Astrocyte (in vitro differentiated cells and primary cell): Measurements from ENCODE around the gene DIO1. TPM values are rescaled to one million over a fixed set of nuclear protein-coding genes. Genes with fewer than 3 reads are reported as not detected.

Experiments used
- DNase-seq: peaks from one replicate; pipeline ENCODE4 v3.0.0-alpha.2; 2010; ENCODE audit warnings: low read depth
- FAIRE-seq: peaks from 2 replicates; lab custom pipeline; 2011; peaks lifted over from hg19 to GRCh38; lab: Jason Lieb, UNC
- H2AFZ ChIP-seq: 2 replicates; pipeline ENCODE4 v1.6.0; 2012; ENCODE audit warnings: low read depth, low read length, inconsistent platforms
- H3K27ac ChIP-seq: 2 replicates; pipeline ENCODE4 v1.5.1; 2011; ENCODE audit warnings: low read depth, low read length, inconsistent platforms
- H3K27me3 ChIP-seq: 2 replicates; pipeline ENCODE4 v1.6.0; 2011; ENCODE audit warnings: low read length, inconsistent platforms; ENCODE audit not compliant: insufficient read depth
- H3K36me3 ChIP-seq: 2 replicates; pipeline ENCODE4 v1.5.1; 2011; ENCODE audit warnings: low read length, inconsistent platforms; ENCODE audit not compliant: insufficient read depth
- H3K4me1 ChIP-seq: 2 replicates; pipeline ENCODE4 v1.5.1; 2011; ENCODE audit warnings: low read length, inconsistent platforms; ENCODE audit not compliant: insufficient read depth
- H3K4me2 ChIP-seq: 2 replicates; pipeline ENCODE4 v1.6.0; 2012; ENCODE audit warnings: low read length, inconsistent platforms
- H3K4me3 ChIP-seq: 2 replicates; pipeline ENCODE4 v1.5.1; 2011; ENCODE audit warnings: low read depth, mild to moderate bottlenecking, low read length, inconsistent platforms; ENCODE audit not compliant: insufficient read depth
- H3K79me2 ChIP-seq: 2 replicates; pipeline ENCODE4 v1.6.0; 2012; ENCODE audit warnings: mild to moderate bottlenecking, low read length, inconsistent platforms; ENCODE audit not compliant: insufficient read depth
- H3K9ac ChIP-seq: 2 replicates; pipeline ENCODE4 v1.6.0; 2012; ENCODE audit warnings: mild to moderate bottlenecking, low read length, inconsistent platforms
- H3K9me3 ChIP-seq: 2 replicates; pipeline ENCODE4 v1.5.1; 2012; ENCODE audit warnings: low read depth, mild to moderate bottlenecking, low read length, inconsistent platforms; ENCODE audit not compliant: insufficient read depth
- H4K20me1 ChIP-seq: 2 replicates; pipeline ENCODE4 v1.6.0; 2012; ENCODE audit warnings: low read length, inconsistent platforms; ENCODE audit not compliant: insufficient read depth
- H3K27ac Mint-ChIP-seq: one replicate; pipeline ENCODE4 v1.8.0; 2021; ENCODE audit warnings: mild to moderate bottlenecking, mixed read lengths; ENCODE audit not compliant: unreplicated experiment
- H3K27me3 Mint-ChIP-seq: one replicate; pipeline ENCODE4 v1.8.0; 2021; ENCODE audit warnings: low read depth, mixed read lengths; ENCODE audit not compliant: unreplicated experiment
- H3K36me3 Mint-ChIP-seq: one replicate; pipeline ENCODE4 v1.8.0; 2021; ENCODE audit warnings: low read depth, mixed read lengths; ENCODE audit not compliant: unreplicated experiment
- H3K4me1 Mint-ChIP-seq: one replicate; pipeline ENCODE4 v1.8.0; 2021; ENCODE audit warnings: low read depth, mixed read lengths; ENCODE audit not compliant: unreplicated experiment
- H3K4me3 Mint-ChIP-seq: one replicate; pipeline ENCODE4 v1.8.0; 2021; ENCODE audit warnings: mild to moderate bottlenecking, moderate library complexity, mixed read lengths; ENCODE audit not compliant: unreplicated experiment
- H3K9me3 Mint-ChIP-seq: one replicate; pipeline ENCODE4 v1.8.0; 2021; ENCODE audit warnings: mild to moderate bottlenecking, mixed read lengths; ENCODE audit not compliant: unreplicated experiment
- CTCF ChIP-seq: IDR thresholded peaks from 2 replicates; pipeline ENCODE4 v1.5.1; 2011; ENCODE audit warnings: low read depth, mild to moderate bottlenecking, inconsistent platforms, low read length, moderate library complexity; ENCODE audit not compliant: insufficient read depth
- EZH2 ChIP-seq: IDR thresholded peaks from 2 replicates; pipeline ENCODE4 v1.6.1; 2012; ENCODE audit warnings: mild to moderate bottlenecking, low read length, inconsistent platforms; ENCODE audit not compliant: insufficient read depth
- total RNA-seq: library from RNA; stranded (reverse); gene quantifications from 2 replicates; pipeline ENCODE4 v1.2.1, GENCODE V29; 2021

Gene DIO1
- total RNA-seq, 1 donor from 2014 or later = not detected

- Mint-ChIP-seq H3K36me3 (peaks cover 2% of the 10 kb centered on the region), H3K27me3 (no peaks in the 10 kb centered on the region), H3K4me1 (peaks cover 14% of the 10 kb centered on the region), H3K9me3 (no peaks in the 10 kb centered on the region), H3K4me3 (no peak overlapping the region), H3K27ac (no peak overlapping the region)
- Histone ChIP-seq H2AFZ (no peak overlapping the region), H4K20me1 (peaks cover 18% of the 10 kb centered on the region), H3K4me1 (peaks cover 15% of the 10 kb centered on the region), H3K36me3 (no peaks in the 10 kb centered on the region), H3K27me3 (no peaks in the 10 kb centered on the region), H3K79me2 (peaks cover 47% of the 10 kb centered on the region), H3K4me3 (no peak overlapping the region), H3K9ac (no peak overlapping the region), H3K4me2 (no peak overlapping the region), H3K9me3 (no peaks in the 10 kb centered on the region), H3K27ac (no peak overlapping the region)
- DNase-seq = no peak
- no peak for TF ChIP-seq CTCF
- no peak for TF ChIP-seq EZH2
- FAIRE-seq = no peak
Observed at GRCh38 chr1:53943090-53943489, 49.1 kb downstream of the DIO1 start.

- H3K4me2 ChIP-seq = no peak overlapping the region
- TF ChIP-seq EZH2 = no peak
- TF ChIP-seq CTCF = no peak
- no peaks in the 10 kb centered on the region for H3K36me3 ChIP-seq
- Mint-ChIP-seq H3K27me3 (no peaks in the 10 kb centered on the region), H3K9me3 (no peaks in the 10 kb centered on the region), H3K4me3 (peak overlapping the region; percentile 7), H3K27ac (no peak overlapping the region), H3K36me3 (peaks cover 2% of the 10 kb centered on the region), H3K4me1 (peaks cover 19% of the 10 kb centered on the region)
- DNase-seq = no peak
- H3K9ac ChIP-seq = no peak overlapping the region
- no peaks in the 10 kb centered on the region for H3K27me3 ChIP-seq
- H2AFZ ChIP-seq = no peak overlapping the region
- no peak overlapping the region for H3K4me3 ChIP-seq
- peaks cover 52% of the 10 kb centered on the region for H3K79me2 ChIP-seq
- no peak overlapping the region for H3K27ac ChIP-seq
- H3K4me1 ChIP-seq = peaks cover 14% of the 10 kb centered on the region
- H3K9me3 ChIP-seq = no peaks in the 10 kb centered on the region
- no peak for FAIRE-seq
- H4K20me1 ChIP-seq = peaks cover 23% of the 10 kb centered on the region
Observed at GRCh38 chr1:53943490-53944043, 49.6 kb downstream of the DIO1 start.

- H3K27ac Mint-ChIP-seq = peak overlapping the region; percentile 91
Observed at GRCh38 chr1:53944469-53945182, 50.6 kb downstream of the DIO1 start.

More at GRCh38 chr1:53944469-53945182, 50.6 kb downstream of the DIO1 start:
- Mint-ChIP-seq H3K27me3 (no peaks in the 10 kb centered on the region), H3K4me1 (peaks cover 21% of the 10 kb centered on the region), H3K9me3 (no peaks in the 10 kb centered on the region), H3K36me3 (peaks cover 2% of the 10 kb centered on the region), H3K4me3 (peak overlapping the region; percentile 95)
- peaks cover 13% of the 10 kb centered on the region for H3K4me1 ChIP-seq
- H3K36me3 ChIP-seq = no peaks in the 10 kb centered on the region
- peak overlapping the region; percentile 89 for H3K4me3 ChIP-seq
- TF ChIP-seq CTCF (no peak), EZH2 (no peak)
- DNase-seq (no peak), FAIRE-seq (no peak)
- no peaks in the 10 kb centered on the region for H3K27me3 ChIP-seq
- H2AFZ ChIP-seq = peak overlapping the region; percentile 95
- peak overlapping the region; percentile 90 for H3K9ac ChIP-seq
- no peaks in the 10 kb centered on the region for H3K9me3 ChIP-seq
- peak overlapping the region; percentile 79 for H3K27ac ChIP-seq
- peaks cover 33% of the 10 kb centered on the region for H4K20me1 ChIP-seq
- H3K4me2 ChIP-seq = peak overlapping the region; percentile 87
- H3K79me2 ChIP-seq = peaks cover 62% of the 10 kb centered on the region
